ENCODE measurements around the gene MARK2.

DNA sequence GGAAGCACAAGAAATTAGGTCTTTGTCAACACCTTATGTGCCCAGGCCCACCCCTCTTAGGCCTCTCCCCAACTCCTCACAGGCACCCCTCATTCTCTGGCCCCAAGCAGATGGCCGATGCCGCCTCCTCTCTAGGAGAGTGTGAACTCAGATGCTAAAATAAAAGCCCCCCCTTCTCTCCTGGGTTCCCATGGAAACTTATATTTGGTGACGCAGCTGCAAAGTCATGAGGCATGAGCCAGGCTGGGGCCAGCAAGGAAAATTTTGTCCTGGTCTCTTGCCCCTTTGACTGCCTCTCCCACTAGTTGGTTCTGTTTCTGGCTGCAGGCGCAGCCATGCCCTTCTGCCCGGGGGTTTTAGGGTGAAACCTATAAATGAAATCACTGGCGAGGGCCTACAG, 66.3 kb downstream of the MARK2 start:
- TF ChIP-seq, protein P1, sequence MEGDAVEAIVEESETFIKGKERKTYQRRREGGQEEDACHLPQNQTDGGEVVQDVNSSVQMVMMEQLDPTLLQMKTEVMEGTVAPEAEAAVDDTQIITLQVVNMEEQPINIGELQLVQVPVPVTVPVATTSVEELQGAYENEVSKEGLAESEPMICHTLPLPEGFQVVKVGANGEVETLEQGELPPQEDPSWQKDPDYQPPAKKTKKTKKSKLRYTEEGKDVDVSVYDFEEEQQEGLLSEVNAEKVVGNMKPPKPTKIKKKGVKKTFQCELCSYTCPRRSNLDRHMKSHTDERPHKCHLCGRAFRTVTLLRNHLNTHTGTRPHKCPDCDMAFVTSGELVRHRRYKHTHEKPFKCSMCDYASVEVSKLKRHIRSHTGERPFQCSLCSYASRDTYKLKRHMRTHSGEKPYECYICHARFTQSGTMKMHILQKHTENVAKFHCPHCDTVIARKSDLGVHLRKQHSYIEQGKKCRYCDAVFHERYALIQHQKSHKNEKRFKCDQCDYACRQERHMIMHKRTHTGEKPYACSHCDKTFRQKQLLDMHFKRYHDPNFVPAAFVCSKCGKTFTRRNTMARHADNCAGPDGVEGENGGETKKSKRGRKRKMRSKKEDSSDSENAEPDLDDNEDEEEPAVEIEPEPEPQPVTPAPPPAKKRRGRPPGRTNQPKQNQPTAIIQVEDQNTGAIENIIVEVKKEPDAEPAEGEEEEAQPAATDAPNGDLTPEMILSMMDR (IDR thresholded peaks at IDR 0.05), result no peak
- TF ChIP-seq POLR2A (IDR thresholded peaks at IDR 0.05), result no peak
- no peak for TF ChIP-seq POLR2AphosphoS5 (IDR thresholded peaks at IDR 0.05)
